Endothelial cell of umbilical vein (primary cell): ENCODE results near the gene MBTD1. TPM values are rescaled to one million over a fixed set of nuclear protein-coding genes. Genes with fewer than 3 reads are reported as not detected.
A peak's percentile ranks its signal among the peaks of the same experiment; 100 is the strongest.
"Not testable (repeated sequence)": the region's sequence is repeated elsewhere in the genome, so short reads cannot be mapped to it uniquely, and the experiment has no call there.

Experiments
- BruUV-seq: library from RNA; stranded (reverse); fragments of 400-500 nt; replicated peaks from 2 replicates; lab custom pipeline; 2021; lab: Mats Ljungman, UMichigan
- CTCF ChIA-PET: fragments of 300-600, 350-600 bp; sonication (Branson Sonifier 250); formaldehyde crosslinking; loops from one replicate; lab custom pipeline; 2021; ENCODE audit warnings: antibody characterized with exemption, inconsistent platforms; lab: Charles Lee
- POLR2A ChIA-PET: fragments of 300-600, 350-600 bp; sonication (Branson Sonifier 250); formaldehyde crosslinking; loops from one replicate; lab custom pipeline; 2021; ENCODE audit warnings: antibody characterized with exemption, inconsistent platforms; lab: Charles Lee
- DNase-seq: peaks from one replicate; pipeline ENCODE4 v3.0.0-alpha.2; 2011; ENCODE audit warnings: low read depth, low spot score
- FAIRE-seq: peaks from 2 replicates; lab custom pipeline; 2011; peaks lifted over from hg19 to GRCh38; lab: Jason Lieb, UNC
- H2AFZ ChIP-seq: 2 replicates; pipeline ENCODE4 v1.6.0; 2012; ENCODE audit warnings: low read depth, low read length, control low read depth, inconsistent platforms
- H3K27ac ChIP-seq: 2 replicates; pipeline ENCODE4 v1.5.1; 2011; ENCODE audit warnings: low read depth, mild to moderate bottlenecking, control low read depth, low read length, moderate library complexity; ENCODE audit not compliant: insufficient read depth
- H3K27me3 ChIP-seq, 2 experiments: 2 replicates each; pipeline versions ENCODE4 v1.6.0 to v1.6.1; 2011; ENCODE audit warnings: low read length in 2 of 2, mixed read lengths in 1 of 2; ENCODE audit not compliant: control insufficient read depth in 2 of 2, insufficient read depth in 2 of 2
- H3K36me3 ChIP-seq, 2 experiments: 2 replicates in 1 of 2; 3 replicates in 1 of 2; pipeline ENCODE4 v1.5.1; 2011; ENCODE audit warnings: low read length in 2 of 2, mild to moderate bottlenecking in 1 of 2, moderate library complexity in 1 of 2; ENCODE audit not compliant: control insufficient read depth in 2 of 2, insufficient read depth in 2 of 2; ENCODE audit errors: extremely low read depth in 1 of 2
- H3K4me1 ChIP-seq: 3 replicates; pipeline ENCODE4 v1.5.1; 2011; ENCODE audit warnings: mild to moderate bottlenecking, low read length; ENCODE audit not compliant: control insufficient read depth, insufficient read depth; ENCODE audit errors: extremely low read depth
- H3K4me2 ChIP-seq: 2 replicates; pipeline ENCODE4 v1.6.1; 2011; ENCODE audit warnings: low read length, control low read depth, mixed read lengths; ENCODE audit not compliant: insufficient read depth
- H3K4me3 ChIP-seq, 3 experiments: fragments of 200-600 bp in 1 of 3; sonication (generic), shearing (Covaris generic) in 1 of 3; replicated peaks in 1 of 3; 2 replicates each; pipeline ENCODE4 v1.5.1; 2011 to 2016; ENCODE audit warnings: control low read depth in 3 of 3, low read length in 3 of 3, mild to moderate bottlenecking in 2 of 3, inconsistent platforms in 1 of 3, low read depth in 1 of 3, moderate library complexity in 1 of 3; ENCODE audit not compliant: insufficient read depth in 1 of 3
- H3K79me2 ChIP-seq: 2 replicates; pipeline ENCODE4 v1.6.0; 2012; ENCODE audit warnings: low read length, inconsistent platforms; ENCODE audit not compliant: control insufficient read depth, insufficient read depth
- H3K9ac ChIP-seq: replicated peaks from 2 replicates; pipeline ENCODE3; 2011; ENCODE audit warnings: low read length, control low read depth; ENCODE audit not compliant: insufficient read depth; ENCODE audit errors: extremely low read depth
- H3K9me1 ChIP-seq: replicated peaks from 3 replicates; pipeline ENCODE4 v1.6.0; 2011; ENCODE audit warnings: mild to moderate bottlenecking, low read length; ENCODE audit not compliant: control insufficient read depth, insufficient read depth; ENCODE audit errors: extremely low read depth
- H3K9me3 ChIP-seq: replicated peaks from 2 replicates; pipeline ENCODE4 v1.5.1; 2012; ENCODE audit warnings: low read length, inconsistent platforms; ENCODE audit not compliant: control insufficient read depth, insufficient read depth
- H4K20me1 ChIP-seq: replicated peaks from 2 replicates; pipeline ENCODE3; 2011; ENCODE audit warnings: mild to moderate bottlenecking, low read length; ENCODE audit not compliant: control insufficient read depth, insufficient read depth; ENCODE audit errors: extremely low read depth
- EZH2 ChIP-seq: IDR thresholded peaks from 2 replicates; pipeline ENCODE4 v1.6.1; 2012; ENCODE audit warnings: borderline replicate concordance, low read depth, mild to moderate bottlenecking, moderate library complexity, low read length, inconsistent platforms; ENCODE audit not compliant: severe bottlenecking
- FOS ChIP-seq: IDR thresholded peaks from 2 replicates; pipeline ENCODE4 v1.6.1; 2011; ENCODE audit warnings: mild to moderate bottlenecking, low read length, moderate library complexity, borderline replicate concordance; ENCODE audit not compliant: insufficient read depth
- GATA2 ChIP-seq: IDR thresholded peaks from 2 replicates; pipeline ENCODE4 v1.7.0; 2011; ENCODE audit warnings: low read depth, mild to moderate bottlenecking, moderate library complexity, mixed read lengths, low read length; ENCODE audit not compliant: insufficient read length, insufficient read depth
- JUN ChIP-seq: IDR thresholded peaks from 2 replicates; pipeline ENCODE4 v1.6.1; 2011; ENCODE audit warnings: borderline replicate concordance, low read depth; ENCODE audit not compliant: insufficient read length, insufficient read depth
- MYC ChIP-seq: IDR thresholded peaks from one replicate; pipeline ENCODE4 v1.6.1; 2011; ENCODE audit warnings: mild to moderate bottlenecking, low read depth, low read length
- POLR2A ChIP-seq: IDR thresholded peaks from 2 replicates; pipeline ENCODE4 v1.6.1; 2012; ENCODE audit warnings: low read depth, mild to moderate bottlenecking, control low read depth, low read length
- POLR2AphosphoS5 ChIP-seq: IDR thresholded peaks from 2 replicates; pipeline ENCODE4 v1.6.1; 2012; ENCODE audit warnings: low read depth, mild to moderate bottlenecking, control low read depth, low read length, moderate library complexity; ENCODE audit not compliant: insufficient read depth
- dilution Hi-C: fragments of 300-500 bp; cut with MboI; formaldehyde crosslinking; loops from one replicate; pipeline ENCODE4 v1.15.0; 2019; ENCODE audit warnings: low sequenced_read_pairs; ENCODE audit not compliant: extremely low pct_ligation_motif_present
- intact Hi-C: fragments of 100-400 bp; cut with micrococcal nuclease; formaldehyde crosslinking; loops from one replicate; pipeline ENCODE4 v1.10.0; 2022
- polyA plus RNA-seq, 4 experiments: library from polyadenylated mRNA; depleted of rRNA in 3 of 4; stranded (reverse) in 3 of 4; unstranded in 1 of 4; fragments of >200 nt; gene quantifications; 2 replicates each; pipeline versions ENCODE4 v1.2.1 to v1.2.3, GENCODE V29; 2011 to 2012; ENCODE audit warnings: missing spikeins in 1 of 4
- total RNA-seq: library from RNA; stranded (reverse); gene quantifications from 2 replicates; pipeline ENCODE4 v1.2.3, GENCODE V29; 2021
- TF ChIP-seq, protein P1 (sequence below): IDR thresholded peaks from 2 replicates; pipeline ENCODE4 v1.6.1; 2011; ENCODE audit not compliant: insufficient read depth, insufficient read length

MBTD1 gene
- total and polyA plus RNA-seq, 2 donors (not counting 3 experiments of a cell fraction or from before 2014, with no cell fraction given): 4.8 to 14.0 TPM

DNA sequence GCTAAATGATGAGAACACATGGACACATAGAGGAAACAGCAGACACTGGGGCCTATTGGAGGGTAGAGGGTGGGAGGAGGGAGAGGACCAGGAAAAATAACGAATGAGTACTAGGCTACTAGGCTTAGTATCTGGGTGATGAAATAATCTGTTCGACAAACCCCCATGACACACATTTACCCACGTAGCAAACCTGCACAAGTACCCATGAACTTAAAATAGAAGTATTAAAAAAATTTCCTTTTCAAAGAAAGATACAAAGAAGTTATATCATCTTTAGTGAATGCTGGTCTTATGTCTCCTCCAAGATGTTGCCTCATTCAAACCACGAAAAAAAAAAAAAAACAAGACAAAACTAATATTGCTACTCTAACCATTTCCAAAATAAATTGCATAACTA lies 31.7 kb downstream of the MBTD1 start:
- no peak for DNase-seq
- CTCF ChIA-PET: interaction anchor here (1.1 kb wide), 2 partner anchors 10 to 71 kb away, joined by 3 read pairs; no protein-coding TSS in a partner anchor
- TF ChIP-seq, protein P1, sequence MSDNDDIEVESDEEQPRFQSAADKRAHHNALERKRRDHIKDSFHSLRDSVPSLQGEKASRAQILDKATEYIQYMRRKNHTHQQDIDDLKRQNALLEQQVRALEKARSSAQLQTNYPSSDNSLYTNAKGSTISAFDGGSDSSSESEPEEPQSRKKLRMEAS: no peak
- TF ChIP-seq JUN (no peak), GATA2 (no peak), FOS (no peak), POLR2AphosphoS5 (no peak), EZH2 (no peak), POLR2A (no peak), MYC (no peak)
- POLR2A ChIA-PET: no interaction called here
- Histone ChIP-seq H4K20me1 (peaks cover 7% of the 10 kb centered on the region), H3K9me3 (no peaks in the 10 kb centered on the region), H3K9ac (no peak overlapping the region), H3K27me3 (no peaks in the 10 kb centered on the region), H3K9me1 (no peaks in the 10 kb centered on the region), H2AFZ (no peak overlapping the region), H3K4me1 (peaks cover 20% of the 10 kb centered on the region), H3K4me3 (no peak overlapping the region), H3K27ac (no peak overlapping the region), H3K79me2 (peaks cover 16% of the 10 kb centered on the region), H3K4me2 (no peak overlapping the region), H3K36me3 (no peaks in the 10 kb centered on the region)
- dilution Hi-C loops (no loop called here), intact Hi-C loops (no loop called here)
- BruUV-seq: no TSS peak
- FAIRE-seq: no peak

DNA sequence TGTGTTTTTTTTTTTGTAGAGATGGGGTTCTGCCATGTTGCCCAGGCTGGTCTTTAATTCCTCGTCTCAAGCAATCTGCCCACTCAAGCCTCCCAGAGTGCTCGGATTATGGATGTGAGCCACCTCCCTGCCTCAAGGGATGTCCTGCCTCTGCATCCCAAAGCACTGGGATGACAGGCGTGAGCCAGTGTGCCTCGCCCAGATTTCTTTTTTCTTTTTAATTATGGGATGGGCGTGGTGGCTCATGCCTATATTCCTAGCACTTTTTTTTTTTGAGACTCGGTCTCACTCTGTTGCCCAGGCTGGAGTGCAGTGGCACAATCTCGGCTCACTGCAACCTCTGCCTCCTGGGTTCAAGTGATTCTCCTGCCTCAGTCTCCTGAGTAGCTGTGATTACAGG lies 34.3 kb downstream of the MBTD1 start:
- Histone ChIP-seq H3K27ac (peak overlapping the region; percentile 57), H3K4me1 (peaks cover 20% of the 10 kb centered on the region)
- POLR2A ChIA-PET: interaction anchor here (0.6 kb wide), 1 partner anchor 56 kb away, joined by 5 read pairs; no protein-coding TSS in a partner anchor
- DNase-seq, H3K27me3 ChIP-seq, FAIRE-seq, H3K4me2 ChIP-seq, H4K20me1 ChIP-seq, H2AFZ ChIP-seq, H3K9me3 ChIP-seq, H3K4me3 ChIP-seq, dilution Hi-C loops, H3K9ac ChIP-seq, H3K79me2 ChIP-seq, intact Hi-C loops, H3K36me3 ChIP-seq, H3K9me1 ChIP-seq, BruUV-seq: not testable (repeated sequence)
- CTCF ChIA-PET: interaction anchor here (1.2 to 1.6 kb wide), 3 partner anchors 11 to 74 kb away, joined by 3 to 8 read pairs (median 4); no protein-coding TSS in a partner anchor
